Sigmoid colon (tissue), 7 donors: Measurements from ENCODE around the gene ZNF521. TPM values are rescaled to one million over a fixed set of nuclear protein-coding genes. Genes with fewer than 3 reads are reported as not detected.

Experiments
- DNase-seq: peaks from one replicate; pipeline ENCODE4 v3.0.0-alpha.2; 2019
- H3K27ac ChIP-seq, 4 donors: fragments of 200-600 bp; sonication (generic); one replicate each; pipeline ENCODE4 v1.5.1; 2016 to 2019; ENCODE audit warnings: mild to moderate bottlenecking in 1 of 4
- H3K27me3 ChIP-seq, 3 donors: fragments of 200-600 bp; sonication (generic); one replicate each; pipeline ENCODE4 v1.5.1; 2019; ENCODE audit warnings: mild to moderate bottlenecking in 1 of 3
- H3K36me3 ChIP-seq, 4 donors: fragments of 200-600 bp; sonication (generic); one replicate each; pipeline ENCODE4 v1.5.1; 2016 to 2019
- H3K4me1 ChIP-seq, 4 donors: fragments of 200-600 bp; sonication (generic); one replicate each; pipeline ENCODE4 v1.5.1; 2017 to 2019
- H3K4me3 ChIP-seq, 4 donors: fragments of 200-600 bp; sonication (generic); one replicate each; pipeline ENCODE4 v1.5.1; 2017 to 2019; ENCODE audit warnings: mild to moderate bottlenecking in 2 of 4, moderate library complexity in 1 of 4
- H3K9me3 ChIP-seq, 4 donors: fragments of 200-600 bp in 3 of 4; sonication (generic) in 3 of 4; one replicate each; pipeline versions ENCODE4 v1.5.1 to v1.6.1; 2013 to 2019
- CTCF ChIP-seq, 4 experiments: fragments of 450-650 bp in 3 of 4; fragments of 200-600 bp in 1 of 4; IDR thresholded peaks; one replicate each; pipeline ENCODE4 v1.5.1; 2016 to 2019; ENCODE audit warnings: antibody characterized with exemption in 4 of 4, mild to moderate bottlenecking in 3 of 4, moderate library complexity in 2 of 4
- EP300 ChIP-seq, 4 donors: sonication (generic); formaldehyde crosslinking; IDR thresholded peaks; one replicate each; pipeline ENCODE4 v1.6.1; 2017; ENCODE audit warnings: antibody characterized with exemption in 4 of 4
- POLR2A ChIP-seq, 2 donors: fragments of 450-650 bp; IDR thresholded peaks; one replicate each; pipeline ENCODE4 v1.6.1; 2016; ENCODE audit warnings: antibody characterized with exemption in 2 of 2, mild to moderate bottlenecking in 2 of 2, moderate library complexity in 2 of 2
- POLR2AphosphoS5 ChIP-seq, 4 donors: sonication (generic); formaldehyde crosslinking; IDR thresholded peaks; one replicate each; pipeline ENCODE4 v1.6.1; 2017; ENCODE audit warnings: antibody characterized with exemption in 4 of 4
- WGBS, 2 donors: extraction: QIAGEN DNeasy Blood & Tissue Kit; methylation state at CpG; one replicate each; pipeline ENCODE4 v1.1.7; 2013; 5-methylcytosine and 5-hydroxymethylcytosine counted together
- intact Hi-C: fragments of 100-400 bp; cut with DNase I; formaldehyde crosslinking; loops from one replicate; pipeline ENCODE4 v1.15.1; 2023
- polyA plus RNA-seq, 3 donors: library from polyadenylated mRNA; stranded (reverse); fragments of 200-250 nt; gene quantifications; one replicate each; pipeline ENCODE4 v1.2.3, GENCODE V29; 2013
- total RNA-seq, 4 donors: library from RNA; depleted of rRNA; stranded (reverse); fragments of >200 nt; gene quantifications; one replicate each; pipeline ENCODE4 v1.1.0, GENCODE V29; 2016
- donor health status: healthy with polysubstance abuse.
- donor health status: Bipolar disorder and iron deficiency.
- donor health status: healthy.

Gene ZNF521
- total and polyA plus RNA-seq, 7 donors: 0.69 to 40.2 (median 12.0) TPM

DNA sequence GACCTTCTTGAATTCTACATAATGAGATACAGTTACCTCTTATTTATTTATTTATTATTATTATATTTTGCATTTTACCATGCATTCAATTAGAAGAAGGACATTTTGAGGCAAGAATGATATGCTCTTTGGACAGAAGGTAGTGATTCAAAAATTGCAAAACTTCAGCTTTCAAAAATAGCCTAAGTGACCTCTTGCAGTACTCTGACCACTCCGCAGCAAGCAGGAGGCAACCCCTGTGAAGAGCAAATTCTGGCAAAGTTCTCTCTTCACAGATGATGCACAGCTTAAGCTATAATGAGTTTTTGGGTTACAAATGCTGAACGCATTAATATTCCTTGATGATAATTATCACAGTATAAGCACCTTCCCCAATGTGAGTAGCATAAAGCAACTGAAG is 170.0 kb downstream of the ZNF521 start:
- no peaks in the 10 kb centered on the region for H3K27me3 ChIP-seq
- TF ChIP-seq EP300 (IDR thresholded peaks at IDR 0.05) (no peak), POLR2AphosphoS5 (IDR thresholded peaks at IDR 0.05) (no peak), POLR2A (IDR thresholded peaks at IDR 0.05) (no peak), CTCF (IDR thresholded peaks at IDR 0.05) (no peak)
- DNase-seq: no peak
- no peaks in the 10 kb centered on the region for H3K36me3 ChIP-seq
- WGBS, 2 donors: 96% methylated on average over 2 of the region's 2 CpGs
- H3K27ac ChIP-seq: no peak overlapping the region
- no peaks in the 10 kb centered on the region for H3K9me3 ChIP-seq
- no peak overlapping the region for H3K4me3 ChIP-seq
- no peaks in the 10 kb centered on the region for H3K4me1 ChIP-seq
- intact Hi-C loops: no loop called here

DNA sequence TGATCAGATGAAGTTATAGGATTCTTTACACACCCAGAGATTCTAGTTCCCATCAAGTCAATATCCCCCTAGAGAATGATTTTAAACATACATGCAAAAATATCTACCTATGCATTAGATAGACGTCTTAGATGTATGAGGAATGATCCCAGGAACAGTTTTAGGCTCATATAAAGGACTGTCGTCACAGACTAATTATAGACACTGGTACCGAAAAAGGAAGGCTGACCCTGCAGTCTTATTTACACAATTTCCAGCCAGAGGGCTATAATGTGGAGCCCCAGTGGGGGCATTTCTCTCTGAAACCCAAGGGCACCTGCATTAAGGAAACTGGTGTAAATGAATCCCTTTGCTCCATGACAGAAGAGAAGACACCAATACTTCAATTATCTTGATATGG is 170.4 kb downstream of the ZNF521 start:
- TF ChIP-seq CTCF (IDR thresholded peaks at IDR 0.05) (no peak), EP300 (IDR thresholded peaks at IDR 0.05) (no peak), POLR2A (IDR thresholded peaks at IDR 0.05) (no peak), POLR2AphosphoS5 (IDR thresholded peaks at IDR 0.05) (no peak)
- no peaks in the 10 kb centered on the region for H3K36me3 ChIP-seq
- intact Hi-C loops: no loop called here
- no peaks in the 10 kb centered on the region for H3K27me3 ChIP-seq
- 65 to 76% methylated on average over 3 of the region's 3 CpGs for WGBS, 2 donors
- no peaks in the 10 kb centered on the region for H3K4me1 ChIP-seq
- no peak overlapping the region for H3K27ac ChIP-seq
- no peak for DNase-seq
- no peak overlapping the region for H3K4me3 ChIP-seq
- no peaks in the 10 kb centered on the region for H3K9me3 ChIP-seq

DNA sequence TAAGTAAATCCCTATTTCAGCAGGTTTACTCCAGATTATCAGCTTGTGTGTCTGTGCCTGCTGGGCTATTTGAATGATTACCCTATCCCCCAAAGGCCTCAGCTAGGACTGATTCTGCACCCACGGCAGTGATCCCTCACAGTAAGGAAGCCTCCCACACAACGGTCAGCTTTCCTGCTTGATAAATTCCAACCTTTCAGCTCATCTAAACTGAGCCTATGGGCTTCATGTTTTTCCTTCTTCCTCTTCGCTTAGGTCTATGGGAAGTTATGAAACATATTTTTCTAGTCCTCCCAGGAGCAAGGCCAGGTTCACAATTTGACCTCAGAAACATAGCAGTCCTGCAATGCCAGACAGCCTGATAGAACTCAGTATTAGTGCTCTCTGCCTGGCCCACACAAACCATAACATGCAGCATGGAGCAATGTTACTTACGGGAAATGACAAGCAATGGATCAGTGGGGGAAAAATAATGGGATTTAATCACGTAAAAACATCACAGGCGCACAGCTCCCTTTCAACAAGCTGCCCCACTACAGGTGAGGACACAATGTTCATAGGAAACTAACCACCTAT is 170.9 kb downstream of the ZNF521 start:
- no peaks in the 10 kb centered on the region for H3K27me3 ChIP-seq
- intact Hi-C loops: no loop called here
- no peak for DNase-seq

DNA sequence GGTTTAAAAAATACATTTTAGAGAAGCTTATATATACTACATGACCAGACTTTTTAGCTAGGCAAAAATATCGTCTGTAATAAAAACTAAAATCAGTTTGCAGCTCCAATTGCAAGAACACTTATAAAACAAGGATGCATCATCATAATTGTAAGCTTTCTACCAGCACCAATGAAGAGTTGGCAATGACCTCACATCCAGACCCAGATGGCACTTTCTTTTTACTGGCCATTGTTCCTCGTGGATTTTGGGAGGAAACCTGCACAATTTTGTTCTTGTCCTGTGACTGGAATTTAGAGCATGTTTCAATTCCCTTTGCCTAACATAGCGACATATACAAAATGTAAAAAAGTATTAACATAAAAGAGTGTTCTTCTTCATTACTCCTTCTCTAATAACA is 174.3 kb downstream of the ZNF521 start:
- H3K4me1 ChIP-seq: no peaks in the 10 kb centered on the region
- H3K36me3 ChIP-seq: no peaks in the 10 kb centered on the region
- H3K9me3 ChIP-seq: no peaks in the 10 kb centered on the region
- no peak for DNase-seq
- no peak overlapping the region for H3K27ac ChIP-seq
- intact Hi-C loops: no loop called here
- no peaks in the 10 kb centered on the region for H3K27me3 ChIP-seq
- TF ChIP-seq CTCF (IDR thresholded peaks at IDR 0.05) (no peak), POLR2AphosphoS5 (IDR thresholded peaks at IDR 0.05) (no peak), EP300 (IDR thresholded peaks at IDR 0.05) (no peak), POLR2A (IDR thresholded peaks at IDR 0.05) (no peak)
- WGBS, 2 donors: 62 to 83% methylated on average over 3 of the region's 3 CpGs
- no peak overlapping the region for H3K4me3 ChIP-seq

More for the DNA sequence above, 170.9 kb downstream of the ZNF521 start:
- Histone ChIP-seq H3K36me3 (no peaks in the 10 kb centered on the region), H3K27ac (no peak overlapping the region), H3K4me1 (no peaks in the 10 kb centered on the region), H3K9me3 (no peaks in the 10 kb centered on the region), H3K4me3 (no peak overlapping the region)
- WGBS, 2 donors: 79 to 80% methylated on average over 6 of the region's 6 CpGs
- no peak for TF ChIP-seq CTCF (IDR thresholded peaks at IDR 0.05)
- no peak for TF ChIP-seq POLR2AphosphoS5 (IDR thresholded peaks at IDR 0.05)
- TF ChIP-seq POLR2A (IDR thresholded peaks at IDR 0.05): no peak
- no peak for TF ChIP-seq EP300 (IDR thresholded peaks at IDR 0.05)

DNA sequence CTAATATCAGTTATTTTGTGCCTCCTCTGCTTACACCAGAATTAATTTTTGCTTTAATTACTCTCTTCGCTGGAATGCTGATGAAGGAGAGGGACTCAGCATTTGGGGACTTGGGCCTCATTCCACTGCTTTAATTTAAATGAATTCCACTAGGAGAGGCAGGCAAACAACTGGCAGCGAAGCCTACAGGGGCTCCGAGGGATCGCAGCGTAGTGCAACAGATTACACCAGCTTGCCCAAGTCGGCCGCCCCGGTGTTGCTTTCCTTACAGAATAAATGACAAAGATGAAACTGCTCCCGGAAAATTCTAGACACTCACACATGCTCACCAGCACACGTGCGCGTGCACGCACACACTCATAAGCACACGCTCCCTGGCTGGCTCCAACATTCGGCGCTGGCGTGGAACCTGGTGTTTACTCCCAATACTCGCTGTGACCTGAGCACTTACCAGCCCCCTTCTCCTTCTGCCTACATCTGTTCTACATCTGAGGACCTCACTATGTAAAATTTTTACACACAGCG is 175.4 kb downstream of the ZNF521 start:
- intact Hi-C loops: no loop called here
- Histone ChIP-seq H3K27ac (no peak overlapping the region), H3K4me3 (no peak overlapping the region), H3K27me3 (no peaks in the 10 kb centered on the region), H3K36me3 (no peaks in the 10 kb centered on the region), H3K9me3 (no peaks in the 10 kb centered on the region), H3K4me1 (no peaks in the 10 kb centered on the region)
- no peak for TF ChIP-seq EP300 (IDR thresholded peaks at IDR 0.05)
- no peak for TF ChIP-seq CTCF (IDR thresholded peaks at IDR 0.05)
- no peak for TF ChIP-seq POLR2A (IDR thresholded peaks at IDR 0.05)
- TF ChIP-seq POLR2AphosphoS5 (IDR thresholded peaks at IDR 0.05): no peak
- no peak for DNase-seq
- 83 to 92% methylated on average over 19 of the region's 19 CpGs for WGBS, 2 donors
